ENCODE measurements around the gene ATP5F1A.

DNA sequence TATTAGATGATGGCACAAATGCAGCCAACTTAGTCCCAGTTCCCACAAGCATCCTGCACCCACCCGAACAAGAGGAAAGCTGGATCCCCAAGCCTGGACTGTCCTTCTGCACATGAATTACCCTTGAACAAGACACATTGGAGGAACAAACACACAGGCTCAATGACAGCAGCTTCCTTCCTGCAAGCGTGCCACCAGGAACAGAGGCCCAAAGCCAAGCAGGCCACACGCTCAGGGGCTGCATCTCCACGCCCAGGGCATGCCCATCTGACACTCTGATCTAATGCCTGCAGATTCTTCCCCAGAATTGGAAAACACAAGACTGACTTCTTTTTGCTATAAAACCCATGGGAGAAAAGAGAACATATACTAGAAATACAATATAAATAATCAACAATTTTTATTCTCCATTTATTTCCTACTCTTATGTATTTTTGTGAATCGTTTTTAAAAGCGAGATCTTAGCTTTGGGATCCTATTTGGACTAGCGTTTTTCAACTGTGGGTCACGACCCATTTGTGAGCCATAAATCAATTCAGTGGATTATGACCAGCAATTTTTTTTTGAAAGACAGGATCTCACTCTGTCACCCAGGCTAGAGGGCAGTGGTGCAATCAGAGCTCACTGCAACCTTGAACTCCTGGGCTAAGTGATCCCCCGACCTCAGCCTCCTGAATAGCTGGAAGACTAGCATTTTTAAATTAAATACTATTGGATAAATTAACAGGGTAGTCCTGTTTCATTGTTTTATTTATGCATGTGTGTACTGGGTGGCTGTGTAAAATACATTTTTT lies 60.4 kb downstream of the ATP5F1A start:
- TF ChIP-seq POLR2AphosphoS5 (IDR thresholded peaks at IDR 0.05; ENCODE audit: borderline replicate concordance, low read depth, low read length), result no peak
- no peak for TF ChIP-seq EZH2 (IDR thresholded peaks at IDR 0.05)
- TF ChIP-seq FOXP2 (optimal IDR thresholded peaks at IDR 0.05; ENCODE audit: control extremely low read depth, extremely low read length, insufficient read depth), result no peak

Measured in SK-N-MC (cell line).